DMS53 treated with DMSO at 0.1 percent for 48 hours (cell line): ENCODE measurements around the gene WDR18.

ENCODE experiments used
- DNase-seq: peaks from one replicate; lab custom pipeline; 2025; ENCODE audit not compliant: unreplicated experiment; lab: John Stamatoyannopoulos, UW

WDR18 gene, protein sequence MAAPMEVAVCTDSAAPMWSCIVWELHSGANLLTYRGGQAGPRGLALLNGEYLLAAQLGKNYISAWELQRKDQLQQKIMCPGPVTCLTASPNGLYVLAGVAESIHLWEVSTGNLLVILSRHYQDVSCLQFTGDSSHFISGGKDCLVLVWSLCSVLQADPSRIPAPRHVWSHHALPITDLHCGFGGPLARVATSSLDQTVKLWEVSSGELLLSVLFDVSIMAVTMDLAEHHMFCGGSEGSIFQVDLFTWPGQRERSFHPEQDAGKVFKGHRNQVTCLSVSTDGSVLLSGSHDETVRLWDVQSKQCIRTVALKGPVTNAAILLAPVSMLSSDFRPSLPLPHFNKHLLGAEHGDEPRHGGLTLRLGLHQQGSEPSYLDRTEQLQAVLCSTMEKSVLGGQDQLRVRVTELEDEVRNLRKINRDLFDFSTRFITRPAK

DNA sequence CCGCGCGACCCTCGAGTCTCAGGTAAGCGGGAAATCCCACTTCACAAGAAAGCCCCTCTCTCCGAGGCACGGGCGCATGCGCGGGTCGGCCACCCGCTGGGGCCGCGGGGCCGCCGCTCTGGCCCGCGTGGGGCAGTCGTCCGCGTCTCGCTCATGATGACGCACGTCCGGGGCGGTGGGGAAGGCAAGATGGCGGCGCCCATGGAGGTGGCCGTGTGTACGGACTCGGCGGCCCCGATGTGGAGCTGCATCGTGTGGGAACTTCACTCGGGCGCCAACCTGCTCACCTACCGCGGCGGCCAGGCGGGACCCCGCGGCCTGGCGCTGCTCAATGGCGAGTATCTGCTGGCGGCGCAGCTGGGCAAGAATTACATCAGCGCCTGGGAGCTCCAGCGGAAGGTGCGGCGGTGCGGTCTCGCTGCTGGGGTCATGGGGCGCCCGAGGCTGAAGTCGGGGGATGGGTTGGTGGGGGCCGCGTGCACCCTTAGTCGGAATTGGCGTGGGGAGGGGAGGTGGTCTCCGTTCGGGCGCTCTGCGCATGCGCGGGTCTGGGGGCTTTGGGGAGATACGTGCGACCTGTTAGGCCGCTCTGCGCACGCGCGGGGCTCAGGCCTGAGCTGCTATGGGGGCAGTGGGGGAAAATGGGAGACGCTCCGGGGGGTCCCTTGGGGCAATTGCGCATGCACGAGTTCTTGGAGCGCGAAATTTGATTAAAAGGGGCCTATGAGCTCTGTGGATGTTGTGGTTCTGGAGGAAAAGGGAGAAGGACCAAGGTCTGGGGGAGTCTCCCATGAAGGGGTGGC, at the start of gene WDR18:
Gene WDR18 (plus strand): TSS at position 181 of the 803 bp plus-strand sequence. CDS start 9 bp downstream, at position 190.
- peak; percentile 48 for DNase-seq

DNA sequence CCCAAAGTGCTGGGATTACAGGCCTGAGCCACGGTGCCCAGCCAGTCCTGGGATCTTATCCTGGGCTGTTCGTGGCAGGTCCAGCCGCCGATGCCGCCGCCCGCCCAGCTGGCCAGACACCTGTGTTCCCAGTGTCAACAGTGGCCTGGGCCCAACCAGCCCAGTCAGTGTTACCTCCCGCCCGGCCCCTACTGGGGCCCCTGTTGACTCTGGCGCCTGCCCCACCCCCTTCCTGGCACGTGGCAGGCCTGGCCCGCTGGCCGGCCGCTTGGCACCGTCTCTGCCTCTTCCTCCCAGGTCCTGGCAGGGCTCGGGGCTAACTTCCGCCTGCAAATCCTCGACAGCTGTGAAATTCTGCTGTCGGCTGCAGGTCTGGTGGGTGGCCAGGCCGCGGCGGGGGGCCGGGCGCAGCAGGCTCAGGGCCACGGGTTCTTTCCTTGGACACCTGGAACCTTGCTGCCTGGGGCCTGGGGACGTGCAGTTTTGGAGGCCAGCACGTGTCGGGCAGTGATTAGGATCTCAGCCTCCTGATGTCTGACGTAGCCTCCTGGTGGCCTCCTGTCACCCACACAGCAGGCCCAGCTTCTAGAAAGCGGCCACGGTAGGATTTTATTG, 49.2 kb upstream of the WDR18 start:
- peak; percentile 81 for DNase-seq

DNA sequence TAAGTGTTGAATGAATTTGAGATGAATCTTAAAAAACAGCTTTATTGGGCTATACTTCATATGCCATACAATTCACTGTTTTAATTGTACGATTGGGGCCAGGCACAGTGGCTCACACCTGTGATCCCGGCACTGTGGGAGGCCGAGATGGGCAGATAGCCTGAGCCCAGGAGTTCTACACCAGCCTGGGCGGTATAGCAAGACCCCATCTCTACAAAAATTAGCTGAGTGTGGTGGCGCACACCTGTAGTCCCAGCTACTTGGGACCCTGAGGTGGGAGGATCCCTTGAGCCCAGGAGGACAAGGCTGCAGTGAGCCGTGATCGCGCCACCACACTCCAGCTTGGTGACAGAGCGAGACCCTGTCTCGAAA, 48.0 kb upstream of the WDR18 start:
- DNase-seq, result no peak

DNA sequence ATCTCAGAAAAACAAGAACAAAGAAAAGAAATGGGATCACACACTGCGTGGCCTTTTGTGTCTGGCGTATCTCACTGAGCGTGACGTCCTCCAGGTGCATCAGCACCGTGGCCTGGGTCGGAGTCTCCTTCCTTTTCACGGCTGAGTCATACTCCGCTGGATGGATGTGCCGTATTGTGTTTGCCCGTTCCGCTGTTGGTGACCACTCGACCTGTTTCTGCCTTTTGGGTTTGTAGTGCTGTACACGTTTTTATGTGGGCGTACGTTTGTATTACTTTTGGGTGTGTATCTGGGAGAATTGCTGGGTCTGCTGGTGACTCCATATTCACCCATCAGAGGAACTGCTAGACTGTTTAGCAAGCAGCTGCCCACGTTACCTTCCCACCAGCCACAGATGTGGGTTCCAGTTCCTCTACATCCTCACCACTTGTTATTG, 46.9 kb upstream of the WDR18 start:
- DNase-seq, result no peak

DNA sequence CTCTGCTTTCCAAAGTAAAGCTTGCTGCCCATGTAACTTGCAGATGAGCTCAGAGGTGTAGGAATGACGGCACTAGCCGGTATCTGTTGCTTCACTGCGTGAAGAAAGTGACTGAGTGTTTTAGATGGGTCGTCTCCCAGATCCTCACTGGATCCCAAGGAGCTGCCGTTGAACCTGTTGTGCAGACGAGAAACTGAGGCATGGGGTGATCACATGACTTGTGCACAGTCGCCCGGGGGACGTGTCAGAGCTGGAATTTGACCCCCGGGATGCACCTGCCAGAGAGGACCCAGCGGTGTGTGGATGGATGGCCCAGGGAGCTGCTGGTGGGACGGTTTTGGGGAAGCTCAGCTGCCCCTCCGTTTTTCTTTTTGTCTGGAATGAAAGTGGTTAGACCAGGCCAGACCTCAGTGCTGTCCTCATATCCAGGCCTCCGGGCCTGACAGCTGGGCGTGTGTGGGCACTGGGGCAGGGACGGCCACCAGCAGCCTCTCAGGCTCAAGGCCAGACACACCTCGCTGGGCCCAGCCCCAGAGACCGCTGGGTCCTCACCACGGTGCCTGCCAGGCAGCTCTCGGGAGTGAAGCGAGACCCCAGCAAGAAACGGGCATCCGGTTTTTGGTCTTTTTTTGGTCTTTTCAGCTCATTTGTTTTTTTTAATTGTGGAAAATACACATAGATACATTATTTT, 45.8 kb upstream of the WDR18 start:
- DNase-seq, result no peak

DNA sequence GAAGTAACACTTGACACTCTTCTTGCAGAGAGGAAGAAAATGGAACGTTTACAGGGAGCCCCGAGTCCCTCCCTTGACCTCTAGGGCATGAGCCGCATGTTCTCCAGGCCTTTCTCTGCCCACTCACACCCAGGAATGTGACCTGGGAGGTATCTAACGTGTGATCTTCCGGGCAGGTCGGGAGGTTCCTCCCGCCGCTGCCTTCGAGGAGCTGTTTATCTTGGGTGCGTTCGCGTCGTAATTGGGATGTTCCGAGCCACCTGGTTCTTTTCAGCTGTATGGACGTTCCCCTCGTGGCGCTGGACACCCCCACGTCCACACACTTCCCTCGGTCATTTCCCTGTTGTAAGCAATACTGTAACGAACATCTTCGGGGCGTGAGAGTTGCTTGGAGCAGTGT, 44.7 kb upstream of the WDR18 start:
- no peak for DNase-seq

DNA sequence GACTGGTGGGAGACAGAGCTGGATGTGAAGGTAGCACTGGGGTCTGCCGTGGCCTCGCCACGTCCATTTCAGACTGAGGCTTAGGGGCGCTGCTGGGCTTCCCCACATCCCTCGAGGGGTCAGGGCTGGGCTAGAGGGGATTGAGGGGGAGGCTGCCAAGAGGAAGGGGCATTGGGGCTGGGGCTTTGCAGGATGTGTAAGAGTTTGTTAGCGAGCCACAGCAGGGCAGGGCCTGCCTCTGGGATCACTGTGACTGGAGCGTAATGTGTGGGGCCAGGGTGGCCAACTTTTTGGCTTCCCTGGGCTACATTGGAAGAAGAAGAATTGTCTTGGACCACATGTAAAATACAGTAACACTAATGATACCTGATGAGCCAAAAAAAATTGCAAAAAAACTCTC, 44.2 kb upstream of the WDR18 start:
- no peak for DNase-seq

DNA sequence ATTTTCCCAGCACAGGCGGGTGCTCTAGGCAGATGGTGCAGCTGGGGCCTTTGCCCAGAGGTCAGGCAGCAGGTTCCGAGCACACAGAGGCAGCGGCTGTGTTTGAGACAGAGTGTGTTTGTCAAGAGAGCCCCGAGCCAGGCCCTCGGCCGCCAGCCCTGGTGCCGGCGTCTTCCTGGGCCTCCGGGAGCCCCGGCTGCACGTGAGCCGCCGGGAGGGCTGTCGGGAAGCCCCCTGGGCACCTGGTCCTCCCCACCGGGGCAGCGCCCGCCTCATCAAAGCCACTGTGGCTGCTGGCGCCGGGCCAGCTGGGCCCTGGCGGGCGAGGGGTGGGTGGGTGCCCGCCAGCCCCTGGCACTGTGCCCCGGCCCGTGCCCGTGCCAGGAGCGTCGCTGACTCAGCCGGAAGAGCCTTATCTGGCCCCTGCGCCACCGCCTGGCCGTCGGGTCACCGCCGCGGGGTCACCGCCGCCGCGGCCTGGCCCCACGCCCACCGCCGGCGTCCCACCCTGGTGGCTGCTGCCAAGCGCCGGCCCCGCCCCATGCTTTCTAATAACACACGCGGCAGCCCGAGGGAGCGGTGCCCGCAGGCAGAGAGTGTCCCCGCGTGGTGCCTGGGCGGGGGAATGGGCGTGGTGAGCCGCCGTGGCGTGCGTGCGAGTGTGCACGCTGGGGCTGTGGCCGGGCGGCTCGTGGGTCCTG, 43.4 kb upstream of the WDR18 start:
- peak; percentile 29 for DNase-seq

DNA sequence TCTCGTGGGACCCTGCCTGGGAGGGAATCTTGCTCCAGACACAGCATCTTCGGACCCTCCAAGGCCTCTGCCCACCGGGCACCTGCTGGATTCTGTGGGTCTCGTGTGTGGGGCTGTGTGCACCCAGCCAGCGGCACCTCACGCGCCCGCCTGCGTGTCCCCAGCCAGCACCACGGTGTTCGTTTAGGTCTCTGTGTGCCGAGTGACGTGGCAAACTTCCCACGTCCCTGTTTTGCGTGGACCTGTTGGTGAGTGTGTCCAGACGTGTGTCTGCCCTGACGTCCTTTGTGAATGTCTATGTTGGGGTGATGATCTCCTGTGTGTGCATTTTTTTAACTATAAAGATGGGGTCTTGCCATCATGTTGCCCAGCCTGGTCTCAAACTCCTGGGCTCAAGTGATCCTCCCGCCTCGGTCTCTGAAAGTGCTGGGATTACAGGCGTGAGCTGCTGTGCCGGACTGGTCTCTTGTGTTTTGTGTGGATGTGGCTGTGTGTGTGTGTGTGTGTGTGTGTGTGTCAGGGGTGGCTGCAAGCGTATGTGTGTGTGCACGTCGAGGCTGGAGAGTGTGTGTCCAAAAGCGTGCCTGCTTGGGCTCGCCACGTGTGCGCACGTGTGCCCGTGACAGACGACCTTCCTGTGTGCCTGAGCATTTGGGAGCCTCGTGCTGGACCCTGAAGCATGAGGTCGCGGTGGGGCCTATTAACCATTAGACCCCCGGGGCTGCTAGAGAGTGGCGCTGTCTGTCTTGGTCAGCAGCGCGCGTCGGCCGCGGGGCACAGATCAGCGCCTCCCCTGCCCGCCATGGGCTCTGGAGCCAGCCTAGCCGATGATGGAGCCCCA, 42.6 kb upstream of the WDR18 start:
- no peak for DNase-seq

DNA sequence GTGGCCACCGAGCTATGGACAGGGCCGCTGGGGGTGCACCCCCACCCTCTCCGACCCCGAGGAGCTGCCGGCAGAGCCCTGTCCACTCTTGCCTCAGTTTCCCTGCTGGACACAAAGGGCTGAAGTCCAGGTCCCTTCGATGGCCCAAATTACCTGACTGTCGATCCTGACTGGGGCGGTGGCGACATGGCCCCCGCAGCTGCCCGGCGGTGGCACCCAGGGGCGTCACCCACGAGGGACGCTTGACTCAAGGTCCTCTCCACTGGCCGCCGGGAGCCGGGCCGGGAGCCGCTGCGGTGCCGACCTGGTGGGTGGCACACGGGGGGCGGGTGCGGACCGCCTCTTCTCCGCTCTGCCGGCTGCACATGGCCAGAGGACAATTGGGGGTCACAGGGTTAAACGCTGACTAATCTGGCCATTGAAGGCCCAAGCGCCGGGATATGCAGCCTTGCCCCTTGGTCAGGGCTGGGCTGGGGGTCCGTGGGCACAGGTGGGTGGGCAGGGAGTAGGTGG, 42.0 kb upstream of the WDR18 start:
- no peak for DNase-seq

DNA sequence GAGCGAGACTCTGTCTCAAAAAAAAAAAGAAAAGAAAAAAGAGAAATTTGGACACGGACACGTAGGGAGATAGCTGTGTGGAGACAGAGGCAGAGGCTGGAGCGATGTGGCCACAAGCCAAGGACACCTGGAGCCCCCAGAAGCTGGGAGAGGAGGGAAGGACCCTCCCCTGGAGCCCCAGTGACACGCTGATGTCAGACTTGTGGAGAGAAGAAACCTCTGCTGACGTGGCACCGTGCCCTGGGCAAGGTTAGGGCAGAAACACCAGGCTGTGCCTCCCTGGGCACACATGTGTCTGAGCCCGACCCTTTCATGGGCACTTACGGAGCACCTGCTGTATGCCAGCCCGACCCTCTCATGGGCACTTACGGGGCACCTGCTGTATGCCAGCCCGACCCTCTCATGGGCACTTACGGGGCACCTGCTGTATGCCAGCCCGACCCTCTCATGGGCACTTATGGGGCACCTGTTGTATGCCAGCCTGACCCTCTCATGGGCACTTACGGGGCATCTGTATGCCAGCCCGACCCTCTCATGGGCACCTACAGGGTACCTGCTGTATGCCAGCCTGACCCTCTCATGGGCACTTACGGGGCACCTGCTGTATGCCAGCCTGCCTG, 40.5 kb upstream of the WDR18 start:
- DNase-seq, result no peak

DNA sequence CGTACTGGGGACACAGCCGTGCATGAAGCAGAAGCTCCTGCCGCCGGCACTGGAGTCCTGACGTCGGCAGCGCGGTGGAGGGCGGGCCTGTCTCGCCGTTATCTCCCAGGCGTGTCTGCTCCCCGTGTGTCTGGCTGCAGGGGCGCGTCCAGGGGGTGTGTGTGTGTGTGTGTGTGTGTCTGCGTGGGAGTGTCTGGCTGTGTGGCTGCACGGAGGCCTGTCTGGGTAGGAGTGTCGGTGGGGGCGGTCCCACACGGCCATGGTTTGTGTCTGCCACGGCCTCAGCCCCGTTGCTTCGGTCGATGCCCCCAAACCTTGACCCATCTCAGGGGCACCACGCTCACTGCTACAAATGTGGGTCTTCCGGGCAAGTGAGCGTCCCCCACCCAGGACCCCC, 40.0 kb upstream of the WDR18 start:
- no peak for DNase-seq

DNA sequence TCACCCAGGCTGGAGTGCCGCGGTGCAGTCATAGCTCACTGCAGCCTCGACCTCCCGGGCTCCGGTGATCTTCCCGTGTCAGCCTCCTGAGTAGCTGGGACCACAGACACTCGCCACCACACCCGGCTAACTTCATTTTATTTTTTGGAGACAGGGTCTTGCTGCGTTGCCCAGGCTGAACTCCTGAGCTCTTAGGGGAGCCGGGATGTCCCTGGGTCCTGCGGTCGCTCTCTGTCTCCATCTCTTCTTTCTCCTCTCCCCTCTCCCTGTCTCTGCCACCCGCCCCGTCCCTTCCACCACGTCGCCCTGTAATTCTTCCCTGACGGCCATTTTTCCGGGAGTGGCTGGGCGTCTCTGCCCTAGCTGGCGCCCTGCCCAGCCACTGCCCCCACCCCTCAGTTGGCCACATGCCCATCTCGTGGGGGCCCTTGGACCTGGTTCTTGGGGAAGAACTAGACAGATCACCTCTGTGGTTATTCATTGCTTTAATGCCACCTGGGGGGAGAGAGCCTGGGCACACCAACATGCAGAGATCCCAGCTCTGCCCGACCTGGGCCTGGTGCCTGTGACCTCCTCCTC, 39.4 kb upstream of the WDR18 start:
- DNase-seq, result no peak

DNA sequence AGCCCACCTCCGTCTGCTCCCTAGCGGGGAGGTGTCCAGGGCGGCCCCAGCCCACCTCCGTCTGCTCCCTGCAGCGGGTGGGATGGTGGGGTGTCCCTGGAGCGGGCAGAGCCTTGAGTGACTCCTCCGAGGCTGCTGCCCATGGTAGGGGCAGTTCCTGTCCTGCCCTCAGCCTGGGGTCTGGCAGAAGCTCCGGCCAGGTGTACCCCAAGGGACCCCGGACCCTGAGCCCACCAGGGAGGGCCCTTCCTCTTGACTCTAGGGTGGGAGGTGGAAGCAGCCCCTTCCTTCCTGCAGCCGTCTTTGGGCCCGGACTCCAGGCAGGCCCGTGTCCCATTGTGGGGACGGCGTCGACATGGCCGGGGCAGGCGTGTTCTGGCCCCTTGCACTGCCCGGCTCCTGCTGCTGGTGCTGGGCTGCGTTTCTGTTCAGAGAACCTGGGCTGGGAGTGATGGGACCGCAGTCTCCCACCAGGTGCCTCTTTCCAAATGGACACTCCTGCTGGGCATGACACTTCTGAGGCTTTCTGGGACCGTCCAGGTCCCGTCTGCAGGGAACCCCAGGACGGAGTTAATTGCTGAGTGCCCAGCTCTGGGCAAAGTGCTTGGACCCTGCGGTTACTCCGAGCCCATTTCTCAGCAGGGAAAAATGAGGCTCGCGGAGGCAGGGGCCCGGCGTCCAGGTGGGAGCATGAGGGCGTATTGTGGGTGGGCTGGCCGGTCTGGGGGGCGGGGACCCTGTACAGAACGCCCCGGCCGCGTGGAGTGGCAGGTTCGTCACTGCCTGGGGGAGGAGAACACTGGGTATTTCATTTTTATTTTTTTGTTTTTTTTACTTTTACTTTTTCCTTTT, 38.5 kb upstream of the WDR18 start:
- DNase-seq, result no peak

DNA sequence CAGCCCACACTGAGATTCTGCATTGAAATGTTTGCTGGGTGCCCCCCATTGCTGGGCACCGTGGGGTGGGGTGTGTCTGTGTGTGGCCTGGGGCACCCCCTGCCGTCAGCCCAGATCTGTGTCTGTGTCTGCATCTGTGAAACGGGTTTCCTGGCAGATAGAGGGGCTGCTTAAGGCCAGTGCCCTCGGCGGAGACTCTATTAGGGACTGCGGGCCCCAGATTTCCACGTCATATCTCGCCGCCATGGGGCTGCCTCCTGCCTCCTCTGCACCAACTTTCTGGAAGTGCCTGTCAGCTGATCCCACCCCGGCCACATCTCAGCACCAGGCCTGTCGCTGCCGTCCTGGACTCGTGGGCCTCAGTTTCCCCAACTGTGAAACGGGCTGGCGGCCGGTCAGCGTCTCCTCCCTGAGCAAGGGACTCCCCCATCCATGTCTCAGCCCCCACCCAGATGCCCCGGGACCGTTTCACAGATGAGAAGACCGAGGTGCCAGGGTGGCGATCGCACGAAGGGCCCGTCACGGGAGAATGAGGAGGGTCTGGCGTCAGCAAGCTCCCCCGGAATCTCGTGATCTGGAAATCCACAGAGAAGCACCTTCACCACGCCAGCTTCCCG, 36.9 kb upstream of the WDR18 start:
- DNase-seq, result no peak

DNA sequence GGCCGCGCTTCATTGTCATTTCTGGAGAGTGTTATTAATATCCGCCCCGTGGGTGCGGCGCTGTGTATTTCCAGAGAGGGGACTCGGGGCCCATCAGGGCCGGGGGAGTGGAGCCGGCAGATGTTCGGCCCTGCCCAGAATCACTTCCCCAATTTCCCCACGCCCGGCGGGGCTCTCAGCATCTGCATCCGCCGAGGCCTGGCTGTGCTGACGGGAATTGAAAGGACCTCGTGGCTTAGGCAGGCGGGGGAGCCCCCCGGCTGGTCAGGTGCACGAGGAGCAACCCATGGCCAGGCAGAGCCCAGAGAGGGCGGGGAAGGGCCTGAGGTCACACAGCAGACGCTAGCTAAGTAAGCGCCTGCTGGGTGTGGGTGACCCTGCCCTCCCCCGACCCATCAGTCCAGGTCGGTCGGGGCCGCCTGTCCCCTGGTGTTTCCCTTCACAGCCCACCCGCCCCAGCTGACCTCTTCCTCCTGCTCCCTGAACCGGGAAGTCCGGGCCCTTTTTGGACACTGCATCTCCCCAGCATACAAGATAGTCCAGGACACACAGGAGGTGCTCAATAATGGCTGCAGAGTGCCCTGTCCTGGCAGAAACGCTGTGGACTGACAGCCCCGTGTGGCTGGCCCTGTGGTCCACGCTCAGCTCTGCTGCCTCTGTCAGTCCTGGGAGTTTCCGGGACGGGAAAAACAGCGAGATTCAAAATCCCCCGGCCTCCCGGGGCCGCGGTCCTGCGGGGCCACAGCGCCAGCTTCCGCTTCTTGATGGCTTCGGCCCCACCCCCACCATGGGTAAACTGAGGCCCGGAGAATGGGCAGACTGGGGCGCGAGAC, 36.2 kb upstream of the WDR18 start:
- no peak for DNase-seq
